Ishikawa (cell line): ENCODE data around the gene LHX1.

ENCODE experiments used
- CEBPB ChIP-seq: IDR thresholded peaks from 2 replicates; pipeline ENCODE4 v1.6.1; 2012
- CREB1 ChIP-seq: IDR thresholded peaks from 2 replicates; pipeline ENCODE4 v1.6.1; 2012; ENCODE audit warnings: low read depth
- EGR1 ChIP-seq: IDR thresholded peaks from 2 replicates; pipeline ENCODE4 v1.6.1; 2012
- EP300 ChIP-seq: IDR thresholded peaks from 2 replicates; pipeline ENCODE4 v1.6.1; 2012; ENCODE audit warnings: borderline replicate concordance
- FOXM1 ChIP-seq: IDR thresholded peaks from 2 replicates; pipeline ENCODE4 v1.6.1; 2012; ENCODE audit warnings: low read depth, borderline replicate concordance
- MAX ChIP-seq: IDR thresholded peaks from 2 replicates; pipeline ENCODE4 v1.6.1; 2012
- NFIC ChIP-seq: IDR thresholded peaks from 2 replicates; pipeline ENCODE4 v1.6.1; 2012
- RAD21 ChIP-seq: IDR thresholded peaks from 2 replicates; pipeline ENCODE4 v1.6.1; 2012; ENCODE audit warnings: low read depth
- REST ChIP-seq: IDR thresholded peaks from 2 replicates; pipeline ENCODE4 v1.6.1; 2012; ENCODE audit warnings: low read depth, mild to moderate bottlenecking
- TAF1 ChIP-seq: IDR thresholded peaks from 2 replicates; pipeline ENCODE4 v1.6.1; 2012; ENCODE audit warnings: low read depth, mild to moderate bottlenecking
- TCF12 ChIP-seq: IDR thresholded peaks from 2 replicates; pipeline ENCODE4 v1.6.1; 2012; ENCODE audit warnings: low read depth
- TEAD4 ChIP-seq: IDR thresholded peaks from 2 replicates; pipeline ENCODE4 v1.6.1; 2012
- YY1 ChIP-seq: IDR thresholded peaks from 2 replicates; pipeline ENCODE4 v1.6.1; 2012; ENCODE audit warnings: low read depth
- ZBTB7A ChIP-seq: IDR thresholded peaks from 2 replicates; pipeline ENCODE4 v1.6.1; 2012; ENCODE audit warnings: low read depth
- TF ChIP-seq, protein P1 (sequence below): IDR thresholded peaks from 2 replicates; pipeline ENCODE4 v1.6.1; 2012

LHX1 gene

GRCh38 chr17:36993227-36993626 lies 56.0 kb downstream of the LHX1 start:
- TF ChIP-seq MAX, result no peak
- TF ChIP-seq, protein P1, sequence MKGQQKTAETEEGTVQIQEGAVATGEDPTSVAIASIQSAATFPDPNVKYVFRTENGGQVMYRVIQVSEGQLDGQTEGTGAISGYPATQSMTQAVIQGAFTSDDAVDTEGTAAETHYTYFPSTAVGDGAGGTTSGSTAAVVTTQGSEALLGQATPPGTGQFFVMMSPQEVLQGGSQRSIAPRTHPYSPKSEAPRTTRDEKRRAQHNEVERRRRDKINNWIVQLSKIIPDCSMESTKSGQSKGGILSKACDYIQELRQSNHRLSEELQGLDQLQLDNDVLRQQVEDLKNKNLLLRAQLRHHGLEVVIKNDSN, result no peak
- TF ChIP-seq YY1, result no peak
- TF ChIP-seq FOXM1, result no peak
- TF ChIP-seq CREB1, result no peak
- TF ChIP-seq CEBPB, result no peak
- TF ChIP-seq TAF1, result no peak
- TF ChIP-seq EGR1, result no peak
- no peak for TF ChIP-seq RAD21
- no peak for TF ChIP-seq NFIC
- TF ChIP-seq TCF12, result no peak
- no peak for TF ChIP-seq TEAD4
- TF ChIP-seq EP300, result no peak
- no peak for TF ChIP-seq REST
- TF ChIP-seq ZBTB7A, result no peak
